ENCODE measurements around the gene TRIM33. TPM values are rescaled to one million over a fixed set of nuclear protein-coding genes. Genes with fewer than 3 reads are reported as not detected.

The TRIM33 gene
- polyA plus RNA-seq, 1 donor from 2014 or later: 58.7 TPM

GRCh38 chr1:114495486-114495885 lies 15.5 kb downstream of the TRIM33 start:
- H4K20me1 ChIP-seq (ENCODE audit: insufficient read depth): no peaks in the 10 kb centered on the region
- H3K4me3 ChIP-seq (ENCODE audit: low read length): no peak overlapping the region
- peaks cover 98% of the 10 kb centered on the region for H3K79me2 ChIP-seq (replicated peaks; ENCODE audit: insufficient read depth, low read length)
- no peaks in the 10 kb centered on the region for H3F3A ChIP-seq (ENCODE audit: insufficient read depth, low read length, poor library complexity, severe bottlenecking)
- H3K9ac ChIP-seq (ENCODE audit: low read length): no peak overlapping the region
- H3K27me3 ChIP-seq (ENCODE audit: insufficient read depth, low read depth, low read length): no peaks in the 10 kb centered on the region
- TF ChIP-seq REST (IDR thresholded peaks at IDR 0.05; ENCODE audit: borderline replicate concordance) (no peak), CTCF (IDR thresholded peaks at IDR 0.05; ENCODE audit: poor library complexity, severe bottlenecking) (no peak), POLR2AphosphoS5 (IDR thresholded peaks at IDR 0.05) (no peak), EP300 (conservative IDR thresholded peaks at IDR 0.05; ENCODE audit: poor library complexity, severe bottlenecking) (no peak), TAF1 (IDR thresholded peaks at IDR 0.05; ENCODE audit: low read depth) (no peak), SMC3 (conservative IDR thresholded peaks at IDR 0.05; ENCODE audit: poor library complexity) (no peak), RAD21 (conservative IDR thresholded peaks at IDR 0.05) (no peak), EZH2 (IDR thresholded peaks at IDR 0.05; ENCODE audit: borderline replicate concordance, insufficient read depth, low read length, poor library complexity, severe bottlenecking) (no peak)
- H3K27ac ChIP-seq (ENCODE audit: low read length): no peak overlapping the region
- no peaks in the 10 kb centered on the region for H3K9me2 ChIP-seq (ENCODE audit: insufficient read depth, low read length)
- no peak overlapping the region for H2AFZ ChIP-seq (ENCODE audit: low read depth, low read length)
- H3K9me3 ChIP-seq (ENCODE audit: low read length): no peaks in the 10 kb centered on the region
- no peaks in the 10 kb centered on the region for H3K36me3 ChIP-seq (ENCODE audit: insufficient read depth, low read length)
- H3K4me2 ChIP-seq (ENCODE audit: low read length): no peak overlapping the region

GRCh38 chr1:114492978-114493377 lies 18.0 kb downstream of the TRIM33 start:
- H3K9me2 ChIP-seq (ENCODE audit: insufficient read depth, low read length): no peaks in the 10 kb centered on the region
- H3K4me3 ChIP-seq (ENCODE audit: low read length): no peak overlapping the region
- no peak overlapping the region for H3K9ac ChIP-seq (ENCODE audit: low read length)
- no peaks in the 10 kb centered on the region for H3F3A ChIP-seq (ENCODE audit: insufficient read depth, low read length, poor library complexity, severe bottlenecking)
- H3K36me3 ChIP-seq (ENCODE audit: insufficient read depth, low read length): no peaks in the 10 kb centered on the region
- H3K9me3 ChIP-seq (ENCODE audit: low read length): no peaks in the 10 kb centered on the region
- no peak overlapping the region for H3K27ac ChIP-seq (ENCODE audit: low read length)
- H4K20me1 ChIP-seq (ENCODE audit: insufficient read depth): no peaks in the 10 kb centered on the region
- TF ChIP-seq CTCF (IDR thresholded peaks at IDR 0.05; ENCODE audit: poor library complexity, severe bottlenecking) (no peak), RAD21 (conservative IDR thresholded peaks at IDR 0.05) (no peak), EZH2 (IDR thresholded peaks at IDR 0.05; ENCODE audit: borderline replicate concordance, insufficient read depth, low read length, poor library complexity, severe bottlenecking) (no peak)
- H3K27me3 ChIP-seq (ENCODE audit: insufficient read depth, low read depth, low read length): no peaks in the 10 kb centered on the region
- no peak overlapping the region for H3K4me2 ChIP-seq (ENCODE audit: low read length)
- peaks cover 98% of the 10 kb centered on the region for H3K79me2 ChIP-seq (replicated peaks; ENCODE audit: insufficient read depth, low read length)
- no peak overlapping the region for H2AFZ ChIP-seq (ENCODE audit: low read depth, low read length)
